Measurements from ENCODE around the gene FOXJ2. TPM values are rescaled to one million over a fixed set of nuclear protein-coding genes. Genes with fewer than 3 reads are reported as not detected.
"Not testable (repeated sequence)": the region's sequence is repeated elsewhere in the genome, so short reads cannot be mapped to it uniquely, and the experiment has no call there.

The FOXJ2 gene
- total RNA-seq, 3 donors from 2014 or later = 11.1 to 14.2 (median 13.4) TPM

DNA sequence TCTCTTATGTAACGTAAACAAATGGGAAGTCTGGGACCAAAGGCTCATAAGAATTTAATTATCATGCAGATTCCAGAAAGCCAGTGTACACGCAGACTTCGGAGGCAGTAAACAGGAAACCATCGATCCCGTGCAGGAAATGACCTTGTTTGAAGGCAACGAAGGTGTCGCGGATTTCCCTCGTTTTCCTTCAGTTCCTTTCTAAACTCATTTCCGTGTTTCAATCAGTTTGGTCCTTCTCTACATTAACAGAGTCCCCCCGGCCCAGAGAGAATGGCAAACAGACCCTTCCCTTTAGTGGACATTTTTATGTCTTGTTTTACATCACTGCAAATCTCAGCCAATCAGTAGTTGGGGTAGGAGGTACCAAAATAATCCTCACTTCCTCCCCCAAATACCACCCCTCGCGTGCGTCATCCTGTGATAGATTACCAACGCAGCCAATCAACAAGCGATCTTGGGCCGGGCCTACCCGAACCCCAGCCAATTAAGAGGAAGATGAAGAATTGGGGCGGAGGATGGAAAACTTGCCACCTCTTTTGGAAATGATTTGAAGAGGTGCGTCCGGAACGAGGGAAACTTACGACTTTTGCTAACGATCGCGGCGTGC lies 6.1 kb upstream of the FOXJ2 start:
- peak; percentile 97 to 99 for DNase-seq (ENCODE audit: low spot score in 2 of 2)
- Histone ChIP-seq H3K4me1 (no peaks in the 10 kb centered on the region), H3K4me3 (peak overlapping the region; percentile 69 to 89 (median 83)), H3K27me3 (no peaks in the 10 kb centered on the region), H3K27ac (peak overlapping the region; percentile 100), H3K36me3 (no peaks in the 10 kb centered on the region), H3K9me3 (no peaks in the 10 kb centered on the region)
- TF ChIP-seq POLR2A (IDR thresholded peaks at IDR 0.05) (peak; percentile 60), POLR2AphosphoS5 (IDR thresholded peaks at IDR 0.05) (peak in 2 of 3 donors; percentile 72 to 85)
- TF ChIP-seq, protein P1, sequence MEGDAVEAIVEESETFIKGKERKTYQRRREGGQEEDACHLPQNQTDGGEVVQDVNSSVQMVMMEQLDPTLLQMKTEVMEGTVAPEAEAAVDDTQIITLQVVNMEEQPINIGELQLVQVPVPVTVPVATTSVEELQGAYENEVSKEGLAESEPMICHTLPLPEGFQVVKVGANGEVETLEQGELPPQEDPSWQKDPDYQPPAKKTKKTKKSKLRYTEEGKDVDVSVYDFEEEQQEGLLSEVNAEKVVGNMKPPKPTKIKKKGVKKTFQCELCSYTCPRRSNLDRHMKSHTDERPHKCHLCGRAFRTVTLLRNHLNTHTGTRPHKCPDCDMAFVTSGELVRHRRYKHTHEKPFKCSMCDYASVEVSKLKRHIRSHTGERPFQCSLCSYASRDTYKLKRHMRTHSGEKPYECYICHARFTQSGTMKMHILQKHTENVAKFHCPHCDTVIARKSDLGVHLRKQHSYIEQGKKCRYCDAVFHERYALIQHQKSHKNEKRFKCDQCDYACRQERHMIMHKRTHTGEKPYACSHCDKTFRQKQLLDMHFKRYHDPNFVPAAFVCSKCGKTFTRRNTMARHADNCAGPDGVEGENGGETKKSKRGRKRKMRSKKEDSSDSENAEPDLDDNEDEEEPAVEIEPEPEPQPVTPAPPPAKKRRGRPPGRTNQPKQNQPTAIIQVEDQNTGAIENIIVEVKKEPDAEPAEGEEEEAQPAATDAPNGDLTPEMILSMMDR (IDR thresholded peaks at IDR 0.05) = peak in 1 of 3 donors; percentile 28
- intact Hi-C loops (cut with DNase I; ENCODE audit: low total_unique reads) = no loop called here

DNA sequence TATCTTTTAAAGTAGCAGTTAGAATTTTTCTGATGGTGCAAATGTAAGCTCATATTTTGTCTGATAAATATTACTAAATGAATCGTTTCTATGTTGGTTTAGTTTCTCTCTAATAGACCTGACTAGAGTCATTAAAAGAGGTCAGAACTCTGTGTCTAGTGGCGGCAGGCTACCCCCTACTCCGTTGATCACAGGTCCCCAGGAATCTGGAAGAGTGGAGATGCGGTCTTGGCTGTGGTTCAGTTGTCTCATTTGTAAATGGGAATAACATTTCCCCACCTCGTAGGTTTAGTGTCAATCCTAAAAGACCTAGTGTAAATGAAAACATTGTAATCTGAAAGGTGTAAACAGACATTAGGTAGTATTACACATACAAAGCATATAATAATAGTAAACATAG lies 4.7 kb upstream of the FOXJ2 start:
- TF ChIP-seq POLR2AphosphoS5 (IDR thresholded peaks at IDR 0.05) = no peak
- TF ChIP-seq POLR2A (IDR thresholded peaks at IDR 0.05) = no peak
- TF ChIP-seq, protein P1 (IDR thresholded peaks at IDR 0.05) = no peak
- H3K4me3 ChIP-seq = peak overlapping the region in 1 of 3 donors; percentile 83
- no peak for DNase-seq (ENCODE audit: low spot score in 2 of 2)
- intact Hi-C loops (cut with DNase I; ENCODE audit: low total_unique reads) = no loop called here
- H3K9me3 ChIP-seq = no peaks in the 10 kb centered on the region
- no peaks in the 10 kb centered on the region for H3K4me1 ChIP-seq
- no peaks in the 10 kb centered on the region for H3K36me3 ChIP-seq
- no peak overlapping the region for H3K27ac ChIP-seq
- H3K27me3 ChIP-seq = no peaks in the 10 kb centered on the region

DNA sequence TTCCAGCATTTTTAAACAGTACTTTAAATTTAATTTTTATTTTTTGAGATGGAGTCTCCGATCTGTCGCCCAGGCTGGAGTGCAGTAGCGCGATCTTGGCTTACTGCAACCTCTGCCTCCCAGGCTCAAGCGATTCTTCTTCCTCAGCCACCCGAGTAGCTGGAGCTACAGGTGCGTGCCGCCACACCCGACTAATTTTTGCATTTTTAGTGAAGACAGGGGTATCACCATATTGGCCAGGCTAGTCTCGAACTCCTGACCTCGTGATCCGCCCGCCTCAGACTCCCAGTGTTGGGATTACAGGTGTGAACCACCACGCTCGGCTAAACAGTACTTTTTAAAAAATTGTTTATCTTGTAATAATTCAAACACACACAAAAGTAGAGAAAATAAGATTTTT lies 4.2 kb upstream of the FOXJ2 start:
- Histone ChIP-seq H3K9me3 (no peaks in the 10 kb centered on the region), H3K27me3 (no peaks in the 10 kb centered on the region), H3K4me1 (no peaks in the 10 kb centered on the region), H3K36me3 (no peaks in the 10 kb centered on the region), H3K27ac (no peak overlapping the region), H3K4me3 (no peak overlapping the region)
- TF ChIP-seq POLR2AphosphoS5 (IDR thresholded peaks at IDR 0.05) = no peak
- TF ChIP-seq POLR2A (IDR thresholded peaks at IDR 0.05) = no peak
- TF ChIP-seq, protein P1 (IDR thresholded peaks at IDR 0.05) = no peak
- DNase-seq (ENCODE audit: low spot score in 2 of 2) = no peak
- intact Hi-C loops (cut with DNase I; ENCODE audit: low total_unique reads) = no loop called here

DNA sequence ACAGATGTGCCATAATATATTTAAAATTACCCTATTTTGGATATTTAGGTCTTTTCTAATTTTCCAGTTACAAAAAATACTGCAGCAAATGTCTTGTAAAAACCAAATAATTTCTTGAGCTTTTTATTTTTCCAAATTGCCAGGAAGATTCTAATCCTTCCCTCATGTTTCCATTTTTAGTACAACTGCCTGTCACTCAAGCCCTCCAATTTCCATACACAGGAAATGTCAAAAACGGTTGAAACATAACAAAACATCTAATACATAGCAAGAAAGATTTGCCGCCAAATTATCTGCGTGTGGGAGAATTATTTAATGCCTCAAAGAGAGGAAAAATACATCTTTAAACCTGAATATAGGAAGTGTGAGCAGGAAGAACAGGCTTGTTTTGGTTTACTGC lies 2.3 kb upstream of the FOXJ2 start:
- Histone ChIP-seq H3K36me3 (no peaks in the 10 kb centered on the region), H3K4me1 (peaks cover 2 to 12% of the 10 kb centered on the region in 2 donors), H3K27me3 (no peaks in the 10 kb centered on the region), H3K27ac (no peak overlapping the region), H3K4me3 (no peak overlapping the region), H3K9me3 (no peaks in the 10 kb centered on the region)
- DNase-seq (ENCODE audit: low spot score in 2 of 2) = no peak
- intact Hi-C loops (cut with DNase I; ENCODE audit: low total_unique reads) = no loop called here
- TF ChIP-seq POLR2A (IDR thresholded peaks at IDR 0.05) (no peak), POLR2AphosphoS5 (IDR thresholded peaks at IDR 0.05) (no peak)
- TF ChIP-seq, protein P1 (IDR thresholded peaks at IDR 0.05) = no peak

DNA sequence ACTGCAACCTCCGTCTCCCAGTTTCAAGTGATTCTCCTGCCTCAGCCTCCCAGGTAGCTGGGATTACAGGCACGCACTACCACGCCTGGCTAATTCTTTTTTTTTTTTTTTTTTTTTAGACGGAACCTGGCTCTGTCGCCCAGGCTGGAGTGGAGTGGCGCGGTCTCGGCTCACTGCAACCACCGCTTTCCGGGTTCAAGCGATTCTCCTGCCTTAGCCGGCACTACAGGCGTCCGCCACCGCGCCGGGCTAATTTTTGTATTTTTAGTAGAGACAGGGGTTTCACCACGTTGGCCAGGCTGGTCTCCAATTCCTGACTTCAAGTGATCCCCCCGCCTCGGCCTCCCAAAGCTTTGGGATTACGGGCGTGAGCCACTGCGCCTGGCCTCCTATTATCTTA lies 1.5 kb upstream of the FOXJ2 start:
- H3K4me3 ChIP-seq; H3K27ac ChIP-seq; H3K9me3 ChIP-seq; DNase-seq (ENCODE audit: low spot score in 2 of 2); intact Hi-C loops (cut with DNase I; ENCODE audit: low total_unique reads); H3K36me3 ChIP-seq; H3K27me3 ChIP-seq: not testable (repeated sequence)
- H3K4me1 ChIP-seq = peaks cover 2 to 19% of the 10 kb centered on the region in 2 donors
